CD4-positive, alpha-beta T cell (primary cell): ENCODE measurements around the gene CBARP. TPM values are rescaled to one million over a fixed set of nuclear protein-coding genes. Genes with fewer than 3 reads are reported as not detected.

Experiments used
- ATAC-seq: fragments of 200-7000 bp; cut with Tn5 transposase; one replicate; pipeline ENCODE4 v1.10.0; 2022; ENCODE audit warnings: mild to moderate bottlenecking; ENCODE audit not compliant: poor library complexity
- CTCF ChIA-PET: fragments of 350-600 bp; sonication (Branson Sonifier 250); formaldehyde crosslinking; loops from one replicate; lab custom pipeline; 2021; ENCODE audit warnings: antibody characterized with exemption, inconsistent platforms; lab: Charles Lee
- POLR2A ChIA-PET: fragments of 350-600 bp; sonication (Branson Sonifier 250); formaldehyde crosslinking; loops from one replicate; lab custom pipeline; 2021; ENCODE audit warnings: antibody characterized with exemption, inconsistent platforms; lab: Charles Lee
- DNase-seq, 14 experiments: peaks; one replicate each; pipeline ENCODE4 v3.0.0-alpha.2; 2013 to 2020; ENCODE audit warnings: mixed read lengths in 2 of 14
- H3K27ac ChIP-seq, 2 donors: one replicate each; pipeline versions ENCODE4 v1.5.1 to v1.7.0; 2013; ENCODE audit warnings: low read length in 2 of 2, low read depth in 1 of 2, mild to moderate bottlenecking in 1 of 2
- H3K27me3 ChIP-seq, 2 experiments: 1 replicate in 1 of 2; 2 replicates in 1 of 2; pipeline versions ENCODE4 v1.6.1 to v1.7.0; 2013; ENCODE audit warnings: low read length in 2 of 2, control low read depth in 1 of 2, mild to moderate bottlenecking in 1 of 2, moderate library complexity in 1 of 2; ENCODE audit not compliant: insufficient read depth in 2 of 2, control insufficient read depth in 1 of 2
- H3K36me3 ChIP-seq: one replicate; pipeline ENCODE4 v1.6.1; 2013; ENCODE audit warnings: low read length, control low read depth; ENCODE audit not compliant: insufficient read depth
- H3K4me1 ChIP-seq: one replicate; pipeline ENCODE4 v1.6.1; 2013; ENCODE audit warnings: low read length, control low read depth; ENCODE audit not compliant: insufficient read depth
- H3K4me3 ChIP-seq: one replicate; pipeline ENCODE4 v1.5.1; 2013; ENCODE audit warnings: mild to moderate bottlenecking, low read length, moderate library complexity
- H3K9me3 ChIP-seq, 2 experiments: 1 replicate in 1 of 2; 2 replicates in 1 of 2; pipeline versions ENCODE4 v1.6.1 to v1.7.0; 2013; ENCODE audit warnings: low read length in 2 of 2, mild to moderate bottlenecking in 2 of 2, control low read depth in 1 of 2, moderate library complexity in 1 of 2; ENCODE audit not compliant: control insufficient read depth in 1 of 2, insufficient read depth in 1 of 2
- H3K27ac Mint-ChIP-seq: one replicate; pipeline ENCODE4 v1.8.0; 2020; ENCODE audit warnings: mixed read lengths
- H3K27me3 Mint-ChIP-seq: one replicate; pipeline ENCODE4 v1.8.0; 2021; ENCODE audit warnings: mixed read lengths
- H3K36me3 Mint-ChIP-seq: one replicate; pipeline ENCODE4 v1.8.0; 2021; ENCODE audit warnings: low read depth, mixed read lengths
- H3K4me1 Mint-ChIP-seq: one replicate; pipeline ENCODE4 v1.8.0; 2021; ENCODE audit warnings: low read depth, mixed read lengths
- H3K4me3 Mint-ChIP-seq: one replicate; pipeline ENCODE4 v1.8.0; 2020; ENCODE audit warnings: mild to moderate bottlenecking, mixed read lengths
- H3K9me3 Mint-ChIP-seq: one replicate; pipeline ENCODE4 v1.8.0; 2020; ENCODE audit warnings: mixed read lengths
- intact Hi-C, 2 experiments: fragments of 100-400 bp; cut with DNase I in 1 of 2; cut with micrococcal nuclease in 1 of 2; formaldehyde crosslinking; loops; one replicate each; pipeline versions ENCODE4 v1.15.1 to v1.9.0; 2023 to 2025; cut with DNase I, micrococcal nuclease
- total RNA-seq, 174 experiments: library from RNA in 2 of 174; stranded (reverse) in 2 of 174; gene quantifications; one replicate each; pipeline ENCODE4 v1.2.3 and lab custom pipeline; 2021 to 2026
- TF ChIP-seq, protein P1 (sequence below): fragments of 200-600 bp; IDR thresholded peaks from one replicate; pipeline ENCODE4 v1.8.0; 2022; ENCODE audit warnings: antibody characterized with exemption, mild to moderate bottlenecking

The CBARP gene
- total RNA-seq, 2 experiments from 2014 or later, result 0.22 TPM; not detected in 1

GRCh38 chr19:1283917-1284292 lies 46.1 kb upstream of the CBARP start:
- Histone ChIP-seq H3K4me1 (peaks cover 24% of the 10 kb centered on the region), H3K4me3 (no peak overlapping the region), H3K36me3 (peaks cover 13% of the 10 kb centered on the region), H3K9me3 (peaks cover 0 to 29% of the 10 kb centered on the region in 2 experiments), H3K27me3 (peaks cover 34 to 43% of the 10 kb centered on the region in 2 experiments), H3K27ac (no peak overlapping the region)
- DNase-seq (peak in 1 of 14 experiments; percentile 4), ATAC-seq (no peak)
- H3K36me3 Mint-ChIP-seq, result peaks cover 11% of the 10 kb centered on the region
- H3K27me3 Mint-ChIP-seq, result peaks cover 22% of the 10 kb centered on the region
- no peak overlapping the region for H3K4me3 Mint-ChIP-seq
- intact Hi-C loops, result no loop called here
- CTCF ChIA-PET, result no interaction called here
- peaks cover 16% of the 10 kb centered on the region for H3K4me1 Mint-ChIP-seq
- POLR2A ChIA-PET, result interaction anchor here (1.5 to 2.0 kb wide), 2 partner anchors 9 to 15 kb away, joined by 7 read pairs; partner anchors contain the start of genes CIRBP and FAM174C
- no peak overlapping the region for H3K27ac Mint-ChIP-seq
- TF ChIP-seq, protein P1, sequence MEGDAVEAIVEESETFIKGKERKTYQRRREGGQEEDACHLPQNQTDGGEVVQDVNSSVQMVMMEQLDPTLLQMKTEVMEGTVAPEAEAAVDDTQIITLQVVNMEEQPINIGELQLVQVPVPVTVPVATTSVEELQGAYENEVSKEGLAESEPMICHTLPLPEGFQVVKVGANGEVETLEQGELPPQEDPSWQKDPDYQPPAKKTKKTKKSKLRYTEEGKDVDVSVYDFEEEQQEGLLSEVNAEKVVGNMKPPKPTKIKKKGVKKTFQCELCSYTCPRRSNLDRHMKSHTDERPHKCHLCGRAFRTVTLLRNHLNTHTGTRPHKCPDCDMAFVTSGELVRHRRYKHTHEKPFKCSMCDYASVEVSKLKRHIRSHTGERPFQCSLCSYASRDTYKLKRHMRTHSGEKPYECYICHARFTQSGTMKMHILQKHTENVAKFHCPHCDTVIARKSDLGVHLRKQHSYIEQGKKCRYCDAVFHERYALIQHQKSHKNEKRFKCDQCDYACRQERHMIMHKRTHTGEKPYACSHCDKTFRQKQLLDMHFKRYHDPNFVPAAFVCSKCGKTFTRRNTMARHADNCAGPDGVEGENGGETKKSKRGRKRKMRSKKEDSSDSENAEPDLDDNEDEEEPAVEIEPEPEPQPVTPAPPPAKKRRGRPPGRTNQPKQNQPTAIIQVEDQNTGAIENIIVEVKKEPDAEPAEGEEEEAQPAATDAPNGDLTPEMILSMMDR, result no peak
- no peaks in the 10 kb centered on the region for H3K9me3 Mint-ChIP-seq

- H3K4me3 ChIP-seq, result no peak overlapping the region
- peaks cover 0 to 24% of the 10 kb centered on the region in 2 experiments for H3K9me3 ChIP-seq
- no peak overlapping the region for H3K27ac ChIP-seq
- CTCF ChIA-PET, result no interaction called here
- TF ChIP-seq, protein P1, result no peak
- DNase-seq (peak in 1 of 14 experiments; percentile 4), ATAC-seq (no peak)
- Mint-ChIP-seq H3K27ac (no peak overlapping the region), H3K36me3 (peaks cover 11% of the 10 kb centered on the region), H3K4me1 (peaks cover 16% of the 10 kb centered on the region), H3K9me3 (no peaks in the 10 kb centered on the region), H3K27me3 (peaks cover 21% of the 10 kb centered on the region), H3K4me3 (no peak overlapping the region)
- H3K4me1 ChIP-seq, result peaks cover 24% of the 10 kb centered on the region
- H3K27me3 ChIP-seq, result peaks cover 32 to 38% of the 10 kb centered on the region in 2 experiments
- POLR2A ChIA-PET, result interaction anchor here (0.7 to 2.0 kb wide), 3 partner anchors 8 to 119 kb away, joined by 3 to 7 read pairs (median 7); partner anchors contain the start of genes CIRBP and FAM174C
- H3K36me3 ChIP-seq, result peaks cover 17% of the 10 kb centered on the region
- intact Hi-C loops, result no loop called here
Measured at GRCh38 chr19:1283207-1283916, 45.6 kb upstream of the CBARP start.

DNA sequence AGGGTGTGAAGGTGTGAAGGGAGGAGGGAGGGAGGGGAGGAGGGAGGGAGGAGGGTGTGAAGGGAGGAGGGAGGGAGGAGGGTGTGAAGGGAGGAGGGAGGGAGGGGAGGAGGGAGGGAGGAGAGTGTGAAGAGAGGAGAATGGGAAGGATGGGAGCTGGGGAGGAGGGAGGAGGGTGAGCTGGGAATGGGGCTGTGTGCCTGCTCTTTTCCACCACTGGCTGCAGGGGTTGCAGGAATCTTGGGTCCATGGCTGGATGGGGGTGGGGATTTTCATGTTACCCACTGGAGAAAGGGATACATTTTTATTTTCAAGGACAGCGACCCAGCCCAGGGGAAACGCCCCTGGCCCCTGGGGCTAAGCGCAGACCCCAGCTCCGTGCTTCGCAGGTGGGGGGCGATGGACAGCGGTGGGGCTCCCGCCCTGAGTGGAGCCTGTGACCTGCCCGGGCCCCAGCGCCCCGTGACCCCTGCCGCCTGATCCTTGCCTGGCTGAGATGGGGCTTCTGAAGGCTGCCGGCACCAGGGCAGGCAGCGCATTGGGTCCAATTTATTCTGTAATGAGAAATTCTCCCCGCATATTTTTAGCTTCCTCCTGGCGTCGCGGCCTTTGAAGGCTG lies 44.9 kb upstream of the CBARP start:
- Mint-ChIP-seq H3K9me3 (no peaks in the 10 kb centered on the region), H3K36me3 (peaks cover 17% of the 10 kb centered on the region), H3K27me3 (peaks cover 21% of the 10 kb centered on the region), H3K4me3 (no peak overlapping the region), H3K4me1 (peaks cover 21% of the 10 kb centered on the region), H3K27ac (no peak overlapping the region)
- DNase-seq, result no peak
- no peak overlapping the region for H3K27ac ChIP-seq
- peaks cover 22% of the 10 kb centered on the region for H3K4me1 ChIP-seq
- intact Hi-C loops, result no loop called here
- TF ChIP-seq, protein P1, result no peak
- ATAC-seq, result no peak
- peaks cover 21% of the 10 kb centered on the region for H3K36me3 ChIP-seq
- H3K27me3 ChIP-seq, result peaks cover 26 to 31% of the 10 kb centered on the region in 2 experiments
- no peak overlapping the region for H3K4me3 ChIP-seq
- ChIA-PET CTCF (no interaction called here), POLR2A (interaction anchor here (0.7 to 2.0 kb wide), 2 partner anchors 13 to 120 kb away, joined by 3 to 7 read pairs; partner anchors contain the start of gene CIRBP)
- H3K9me3 ChIP-seq, result peaks cover 0 to 20% of the 10 kb centered on the region in 2 experiments
